ENCODE results near the gene IDH3B. TPM values are rescaled to one million over a fixed set of nuclear protein-coding genes. Genes with fewer than 3 reads are reported as not detected.

Gene IDH3B
- total and polyA plus RNA-seq, 2 of the 13 experiments (the other 11 are each of a cell fraction or from before 2014, with no cell fraction given) = 215 to 254 TPM

- TF ChIP-seq ARNT (IDR thresholded peaks at IDR 0.05) (no peak), SUZ12 (IDR thresholded peaks at IDR 0.05; ENCODE audit: low read depth, low read length) (no peak), ATM (IDR thresholded peaks at IDR 0.05; ENCODE audit: borderline replicate concordance) (no peak), MTA3 (CRISPR knock-in tag; IDR thresholded peaks at IDR 0.05) (no peak), NFRKB (IDR thresholded peaks at IDR 0.05) (peak; percentile 87), FOXK2 (IDR thresholded peaks at IDR 0.05) (peak; percentile 93), ZIK1 (CRISPR knock-in tag; IDR thresholded peaks at IDR 0.05; ENCODE audit: borderline replicate concordance, low read depth) (peak; percentile 92), ZNF549 (CRISPR knock-in tag; IDR thresholded peaks at IDR 0.05) (no peak), KDM3A (CRISPR knock-in tag; IDR thresholded peaks at IDR 0.05; ENCODE audit: low read depth) (peak; percentile 94), ZNF674 (CRISPR knock-in tag; IDR thresholded peaks at IDR 0.05; ENCODE audit: low read depth) (no peak), KDM5B (CRISPR knock-in tag; IDR thresholded peaks at IDR 0.05; ENCODE audit: borderline replicate concordance) (peak; percentile 95), BCLAF1 (IDR thresholded peaks at IDR 0.05) (no peak)
- TF ChIP-seq, protein P1, sequence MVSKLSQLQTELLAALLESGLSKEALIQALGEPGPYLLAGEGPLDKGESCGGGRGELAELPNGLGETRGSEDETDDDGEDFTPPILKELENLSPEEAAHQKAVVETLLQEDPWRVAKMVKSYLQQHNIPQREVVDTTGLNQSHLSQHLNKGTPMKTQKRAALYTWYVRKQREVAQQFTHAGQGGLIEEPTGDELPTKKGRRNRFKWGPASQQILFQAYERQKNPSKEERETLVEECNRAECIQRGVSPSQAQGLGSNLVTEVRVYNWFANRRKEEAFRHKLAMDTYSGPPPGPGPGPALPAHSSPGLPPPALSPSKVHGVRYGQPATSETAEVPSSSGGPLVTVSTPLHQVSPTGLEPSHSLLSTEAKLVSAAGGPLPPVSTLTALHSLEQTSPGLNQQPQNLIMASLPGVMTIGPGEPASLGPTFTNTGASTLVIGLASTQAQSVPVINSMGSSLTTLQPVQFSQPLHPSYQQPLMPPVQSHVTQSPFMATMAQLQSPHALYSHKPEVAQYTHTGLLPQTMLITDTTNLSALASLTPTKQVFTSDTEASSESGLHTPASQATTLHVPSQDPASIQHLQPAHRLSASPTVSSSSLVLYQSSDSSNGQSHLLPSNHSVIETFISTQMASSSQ (IDR thresholded peaks at IDR 0.05; ENCODE audit: low read depth) = peak; percentile 48; the same call in 1 of the 2 replicates
- TF ChIP-seq, protein P1 (CRISPR knock-in tag; IDR thresholded peaks at IDR 0.05; ENCODE audit: borderline replicate concordance) = peak; percentile 78
- TF ChIP-seq, protein P2, sequence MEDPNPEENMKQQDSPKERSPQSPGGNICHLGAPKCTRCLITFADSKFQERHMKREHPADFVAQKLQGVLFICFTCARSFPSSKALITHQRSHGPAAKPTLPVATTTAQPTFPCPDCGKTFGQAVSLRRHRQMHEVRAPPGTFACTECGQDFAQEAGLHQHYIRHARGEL (CRISPR knock-in tag; IDR thresholded peaks at IDR 0.05) = 0 out of 2 replicates have a peak, but pooled peaks have one; percentile 31
- TF ChIP-seq, protein P3, sequence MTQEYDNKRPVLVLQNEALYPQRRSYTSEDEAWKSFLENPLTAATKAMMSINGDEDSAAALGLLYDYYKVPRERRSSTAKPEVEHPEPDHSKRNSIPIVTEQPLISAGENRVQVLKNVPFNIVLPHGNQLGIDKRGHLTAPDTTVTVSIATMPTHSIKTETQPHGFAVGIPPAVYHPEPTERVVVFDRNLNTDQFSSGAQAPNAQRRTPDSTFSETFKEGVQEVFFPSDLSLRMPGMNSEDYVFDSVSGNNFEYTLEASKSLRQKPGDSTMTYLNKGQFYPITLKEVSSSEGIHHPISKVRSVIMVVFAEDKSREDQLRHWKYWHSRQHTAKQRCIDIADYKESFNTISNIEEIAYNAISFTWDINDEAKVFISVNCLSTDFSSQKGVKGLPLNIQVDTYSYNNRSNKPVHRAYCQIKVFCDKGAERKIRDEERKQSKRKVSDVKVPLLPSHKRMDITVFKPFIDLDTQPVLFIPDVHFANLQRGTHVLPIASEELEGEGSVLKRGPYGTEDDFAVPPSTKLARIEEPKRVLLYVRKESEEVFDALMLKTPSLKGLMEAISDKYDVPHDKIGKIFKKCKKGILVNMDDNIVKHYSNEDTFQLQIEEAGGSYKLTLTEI (CRISPR knock-in tag; conservative IDR thresholded peaks at IDR 0.05) = no peak
- TF ChIP-seq, protein P4, sequence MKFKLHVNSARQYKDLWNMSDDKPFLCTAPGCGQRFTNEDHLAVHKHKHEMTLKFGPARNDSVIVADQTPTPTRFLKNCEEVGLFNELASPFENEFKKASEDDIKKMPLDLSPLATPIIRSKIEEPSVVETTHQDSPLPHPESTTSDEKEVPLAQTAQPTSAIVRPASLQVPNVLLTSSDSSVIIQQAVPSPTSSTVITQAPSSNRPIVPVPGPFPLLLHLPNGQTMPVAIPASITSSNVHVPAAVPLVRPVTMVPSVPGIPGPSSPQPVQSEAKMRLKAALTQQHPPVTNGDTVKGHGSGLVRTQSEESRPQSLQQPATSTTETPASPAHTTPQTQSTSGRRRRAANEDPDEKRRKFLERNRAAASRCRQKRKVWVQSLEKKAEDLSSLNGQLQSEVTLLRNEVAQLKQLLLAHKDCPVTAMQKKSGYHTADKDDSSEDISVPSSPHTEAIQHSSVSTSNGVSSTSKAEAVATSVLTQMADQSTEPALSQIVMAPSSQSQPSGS (CRISPR knock-in tag; IDR thresholded peaks at IDR 0.05) = peak; percentile 89
- TF ChIP-seq, protein P5, sequence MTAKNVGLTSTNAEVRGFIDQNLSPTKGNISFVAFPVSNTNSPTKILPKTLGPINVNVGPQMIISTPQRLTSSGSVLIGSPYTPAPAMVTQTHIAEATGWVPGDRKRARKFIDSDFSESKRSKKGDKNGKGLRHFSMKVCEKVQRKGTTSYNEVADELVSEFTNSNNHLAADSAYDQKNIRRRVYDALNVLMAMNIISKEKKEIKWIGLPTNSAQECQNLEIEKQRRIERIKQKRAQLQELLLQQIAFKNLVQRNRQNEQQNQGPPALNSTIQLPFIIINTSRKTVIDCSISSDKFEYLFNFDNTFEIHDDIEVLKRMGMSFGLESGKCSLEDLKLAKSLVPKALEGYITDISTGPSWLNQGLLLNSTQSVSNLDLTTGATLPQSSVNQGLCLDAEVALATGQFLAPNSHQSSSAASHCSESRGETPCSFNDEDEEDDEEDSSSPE (CRISPR knock-in tag; IDR thresholded peaks at IDR 0.05) = peak; percentile 83
Observed at GRCh38 chr20:2663887-2664719, at the start of gene IDH3B (continued).

Data from HepG2 (cell line).